DMS 273 (cell line): Measurements from ENCODE around the gene C1QTNF4.

Experiments used
- DNase-seq: peaks from one replicate; lab custom pipeline; 2025; ENCODE audit not compliant: unreplicated experiment; lab: John Stamatoyannopoulos, UW

Gene C1QTNF4

GRCh38 chr11:47593492-47593933 is 698 bp downstream of the C1QTNF4 start:
- DNase-seq = no peak

- no peak for DNase-seq
These were observed 1.2 kb downstream of the C1QTNF4 start for GRCh38 chr11:47592970-47593369.

- DNase-seq = no peak
These were observed 2.0 kb downstream of the C1QTNF4 start for GRCh38 chr11:47592251-47592650.

GRCh38 chr11:47591764-47592163 is 2.4 kb downstream of the C1QTNF4 start:
- no peak for DNase-seq

GRCh38 chr11:47589977-47590861 is 4.0 kb downstream of the C1QTNF4 start:
- DNase-seq = no peak

- no peak for DNase-seq
These were observed 4.6 kb downstream of the C1QTNF4 start for GRCh38 chr11:47589584-47589976.

- DNase-seq = no peak
These were observed 5.1 kb downstream of the C1QTNF4 start for GRCh38 chr11:47589118-47589517.

- DNase-seq = no peak
These were observed 6.4 kb downstream of the C1QTNF4 start for GRCh38 chr11:47587723-47588326.

GRCh38 chr11:47587039-47587716 is 7.0 kb downstream of the C1QTNF4 start:
- DNase-seq = no peak

GRCh38 chr11:47586098-47586855 is 7.9 kb downstream of the C1QTNF4 start, which contains the start of gene FAM180B:
Gene FAM180B (plus strand): TSS chr11:47586678. CDS start chr11:47586769, 91 bp downstream.
- DNase-seq = peak; percentile 9

GRCh38 chr11:47583844-47584243 is 10.4 kb downstream of the C1QTNF4 start:
- DNase-seq = no peak

- DNase-seq = peak; percentile 92
These were observed 15.4 kb downstream of the C1QTNF4 start, which contains the start of the genes KBTBD4 and NDUFS3 for GRCh38 chr11:47578524-47579494. Gene KBTBD4 (minus strand): TSS chr11:47578970. CDS start chr11:47578951, 19 bp downstream. Gene NDUFS3 (plus strand): TSS chr11:47579074. CDS start chr11:47579092, 18 bp downstream.

GRCh38 chr11:47577460-47578041 is 16.7 kb downstream of the C1QTNF4 start:
- peak; percentile 42 for DNase-seq

GRCh38 chr11:47573321-47573720 is 20.9 kb downstream of the C1QTNF4 start:
- no peak for DNase-seq

- peak; percentile 63 for DNase-seq
These were observed 21.4 kb downstream of the C1QTNF4 start for GRCh38 chr11:47572715-47573255.

- DNase-seq = no peak
These were observed 22.3 kb downstream of the C1QTNF4 start for GRCh38 chr11:47571895-47572294.

GRCh38 chr11:47571357-47571729 is 22.9 kb downstream of the C1QTNF4 start:
- DNase-seq = no peak

GRCh38 chr11:47570651-47571356 is 23.4 kb downstream of the C1QTNF4 start:
- no peak for DNase-seq
